ENCODE data around the gene EIPR1. TPM values are rescaled to one million over a fixed set of nuclear protein-coding genes. Genes with fewer than 3 reads are reported as not detected.

Gene EIPR1
- total and polyA plus RNA-seq, 2 of the 13 experiments (the other 11 are each of a cell fraction or from before 2014, with no cell fraction given), result 70.0 to 96.3 TPM

GRCh38 chr2:3324404-3325281, 53.0 kb downstream of the EIPR1 start (continued):
- TF ChIP-seq ZBTB4 (CRISPR knock-in tag; IDR thresholded peaks at IDR 0.05; ENCODE audit: borderline replicate concordance) (peak; percentile 69; the same call in 1 of the 2 replicates), WIZ (CRISPR knock-in tag; IDR thresholded peaks at IDR 0.05) (no peak), MED8 (CRISPR knock-in tag; IDR thresholded peaks at IDR 0.05; ENCODE audit: insufficient replicate concordance) (no peak), NFYB (CRISPR knock-in tag; IDR thresholded peaks at IDR 0.05) (no peak), FOXM1 (CRISPR knock-in tag; IDR thresholded peaks at IDR 0.05) (no peak), ATM (IDR thresholded peaks at IDR 0.05; ENCODE audit: borderline replicate concordance) (no peak), SRF (IDR thresholded peaks at IDR 0.05; ENCODE audit: low read depth, low read length) (no peak), TBP (CRISPR knock-in tag; IDR thresholded peaks at IDR 0.05) (no peak), TP53 (CRISPR knock-in tag; conservative IDR thresholded peaks at IDR 0.05) (no peak), KAT2B (IDR thresholded peaks at IDR 0.05; ENCODE audit: borderline replicate concordance, low read depth, low read length) (no peak), ZNF280B (CRISPR knock-in tag; IDR thresholded peaks at IDR 0.05; ENCODE audit: borderline replicate concordance) (no peak), ZFP62 (CRISPR knock-in tag; IDR thresholded peaks at IDR 0.05) (no peak), PHF21A (CRISPR knock-in tag; IDR thresholded peaks at IDR 0.05) (peak; percentile 82), HNRNPK (IDR thresholded peaks at IDR 0.05; ENCODE audit: low read depth, low read length, poor library complexity, severe bottlenecking) (no peak), LRRFIP1 (CRISPR knock-in tag; conservative IDR thresholded peaks at IDR 0.05) (no peak), ZNF841 (CRISPR knock-in tag; IDR thresholded peaks at IDR 0.05; ENCODE audit: borderline replicate concordance) (no peak), ZNF30 (CRISPR knock-in tag; IDR thresholded peaks at IDR 0.05) (no peak), EP300 (IDR thresholded peaks at IDR 0.05; ENCODE audit: low read depth in 2 of 2, low read length in 2 of 2) (peak in 1 of 2 experiments; percentile 27; a peak in 1 of 4 replicates), EP300 (CRISPR knock-in tag; IDR thresholded peaks at IDR 0.05; ENCODE audit: borderline replicate concordance) (no peak), REPIN1 (CRISPR knock-in tag; IDR thresholded peaks at IDR 0.05; ENCODE audit: borderline replicate concordance, low read depth) (peak; percentile 68; the same call in 1 of the 2 replicates), ZNF44 (CRISPR knock-in tag; IDR thresholded peaks at IDR 0.05) (no peak), ADNP (CRISPR knock-in tag; IDR thresholded peaks at IDR 0.05) (no peak), HNRNPH1 (optimal IDR thresholded peaks at IDR 0.05; ENCODE audit: low read depth, low read length) (no peak)

All from HepG2 (cell line).